Measurements from ENCODE around the gene FER.

The FER gene

DNA sequence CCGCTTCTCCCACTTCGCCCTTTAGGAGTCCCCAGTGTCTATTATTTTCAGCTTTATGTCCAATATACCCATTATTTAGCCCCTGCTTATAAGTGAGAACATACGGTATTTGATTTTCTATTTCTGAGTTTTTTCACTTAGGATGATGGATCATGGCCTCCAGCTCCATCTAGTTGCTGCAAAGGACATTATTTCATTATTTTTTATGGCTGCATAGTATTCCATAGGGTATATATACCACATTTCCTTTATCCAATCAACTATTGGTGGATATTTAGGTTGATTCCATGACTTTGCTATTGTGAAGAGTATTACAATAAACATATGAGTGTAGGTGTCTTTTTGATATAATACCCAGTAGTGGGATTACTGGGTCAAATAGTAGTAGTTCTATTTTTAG lies 162.9 kb downstream of the FER start:
- ATAC-seq (replicated peaks): no peak
- no peak overlapping the region for H3K27ac Mint-ChIP-seq
- H3K4me3 Mint-ChIP-seq: no peak overlapping the region
- H3K4me1 Mint-ChIP-seq: peaks cover 5 to 6% of the 10 kb centered on the region in 2 donors
- H3K9me3 Mint-ChIP-seq: peaks cover 3 to 8% of the 10 kb centered on the region in 2 donors
- no peaks in the 10 kb centered on the region for H3K27me3 Mint-ChIP-seq
- DNase-seq: no peak
- H3K36me3 Mint-ChIP-seq: peaks cover 16 to 39% of the 10 kb centered on the region in 2 donors

DNA sequence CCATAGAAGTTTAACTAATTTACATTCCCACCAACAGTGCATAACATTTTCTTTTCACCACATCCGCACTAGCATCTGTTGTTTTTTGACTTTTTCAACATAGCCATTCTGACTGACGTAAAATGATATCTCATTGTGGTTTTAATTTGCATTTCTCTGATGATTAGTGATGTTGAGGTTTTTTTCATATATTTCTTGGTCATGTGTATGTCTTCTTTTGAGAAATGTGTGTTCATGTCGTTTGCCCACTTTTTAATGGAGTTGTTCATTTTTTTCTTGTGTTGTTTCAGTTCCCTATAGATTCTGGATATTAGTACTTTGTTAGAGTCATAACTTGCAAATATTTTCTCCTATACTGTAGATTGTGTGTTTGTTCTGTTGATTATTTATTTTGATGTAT lies 163.4 kb downstream of the FER start:
- Mint-ChIP-seq H3K27me3 (no peaks in the 10 kb centered on the region), H3K4me1 (peaks cover 5 to 6% of the 10 kb centered on the region in 2 donors), H3K36me3 (peaks cover 16 to 39% of the 10 kb centered on the region in 2 donors), H3K9me3 (peaks cover 3 to 8% of the 10 kb centered on the region in 2 donors), H3K4me3 (no peak overlapping the region), H3K27ac (peak overlapping the region; percentile 72)
- ATAC-seq (replicated peaks) (peak; percentile 66 to 86), DNase-seq (no peak)

DNA sequence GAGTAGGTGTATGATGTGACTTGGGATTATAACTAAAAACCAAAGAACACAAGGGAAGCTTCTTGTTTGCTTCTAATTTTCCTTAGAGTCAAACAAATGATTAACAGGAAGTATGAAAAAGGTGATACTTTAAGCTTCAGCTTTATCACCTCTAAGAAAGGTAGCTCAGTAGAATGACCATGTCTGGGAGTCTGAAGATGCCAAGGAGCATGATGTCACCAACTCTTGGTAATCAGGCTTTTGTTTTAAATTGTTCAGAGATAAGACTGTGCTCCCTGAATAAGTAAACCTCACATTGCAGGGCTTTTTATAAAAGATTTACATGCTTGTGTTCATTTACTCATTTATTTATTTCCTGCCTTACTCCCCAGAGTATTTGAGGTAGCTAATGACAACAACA lies 169.9 kb downstream of the FER start:
- Mint-ChIP-seq H3K27ac (no peak overlapping the region), H3K27me3 (no peaks in the 10 kb centered on the region), H3K36me3 (peaks cover 2 to 6% of the 10 kb centered on the region in 2 donors), H3K4me3 (no peak overlapping the region), H3K9me3 (no peaks in the 10 kb centered on the region), H3K4me1 (no peaks in the 10 kb centered on the region)
- DNase-seq (no peak), ATAC-seq (replicated peaks) (no peak)

- H3K4me1 Mint-ChIP-seq: no peaks in the 10 kb centered on the region
- H3K27me3 Mint-ChIP-seq: no peaks in the 10 kb centered on the region
- no peaks in the 10 kb centered on the region for H3K9me3 Mint-ChIP-seq
- ATAC-seq (replicated peaks) (no peak), DNase-seq (no peak)
- no peak overlapping the region for H3K4me3 Mint-ChIP-seq
- H3K36me3 Mint-ChIP-seq: no peaks in the 10 kb centered on the region
- H3K27ac Mint-ChIP-seq: no peak overlapping the region
These were observed 172.1 kb downstream of the FER start for GRCh38 chr5:108919591-108920326.

DNA sequence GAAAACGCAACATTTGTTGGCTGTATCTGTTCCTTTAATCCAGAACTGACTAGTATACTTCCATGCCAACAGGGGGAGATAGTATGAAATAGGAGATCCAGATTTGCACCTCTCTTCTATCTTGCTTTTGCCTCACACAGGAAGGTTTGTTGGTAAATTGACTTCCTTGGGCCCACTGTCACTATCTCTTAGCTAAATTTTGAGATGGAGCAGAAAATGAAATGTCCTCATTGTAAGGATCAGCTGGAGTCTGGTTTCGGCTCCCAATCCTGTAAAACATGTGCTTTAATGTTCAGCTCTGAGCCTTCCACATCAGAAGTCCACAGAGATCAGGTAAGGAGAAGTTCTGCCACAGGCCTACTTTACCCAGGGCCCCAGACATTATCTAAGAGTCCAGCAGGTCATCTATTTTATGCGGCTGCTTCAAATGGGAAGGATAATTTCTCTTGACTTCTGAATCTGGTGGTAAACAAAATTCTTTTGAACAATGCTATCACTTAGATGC lies 176.8 kb downstream of the FER start:
- ATAC-seq (replicated peaks) (no peak), DNase-seq (no peak)
- no peaks in the 10 kb centered on the region for H3K36me3 Mint-ChIP-seq
- H3K9me3 Mint-ChIP-seq: no peaks in the 10 kb centered on the region
- H3K4me1 Mint-ChIP-seq: no peaks in the 10 kb centered on the region
- no peak overlapping the region for H3K27ac Mint-ChIP-seq
- H3K27me3 Mint-ChIP-seq: no peaks in the 10 kb centered on the region
- no peak overlapping the region for H3K4me3 Mint-ChIP-seq

DNA sequence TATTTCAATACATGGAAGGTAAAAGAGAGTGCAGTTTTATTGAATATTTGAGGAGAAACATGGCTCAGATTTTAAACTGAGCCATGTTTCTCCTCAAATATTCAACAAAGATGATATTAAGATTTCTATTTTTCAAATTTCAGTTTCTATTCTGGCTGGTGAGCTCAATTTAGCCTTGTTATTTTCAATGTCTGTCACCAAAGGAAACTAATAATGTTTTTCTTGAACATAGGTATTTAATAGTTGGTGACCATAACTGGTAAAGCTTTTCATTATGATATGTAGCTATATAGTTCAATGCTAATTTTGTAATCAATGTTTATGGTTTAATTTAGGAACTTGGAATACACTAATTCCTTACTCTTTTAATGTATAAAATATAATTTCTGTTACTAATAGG lies 177.4 kb downstream of the FER start:
- Mint-ChIP-seq H3K27ac (no peak overlapping the region), H3K4me1 (no peaks in the 10 kb centered on the region), H3K36me3 (no peaks in the 10 kb centered on the region), H3K9me3 (no peaks in the 10 kb centered on the region), H3K4me3 (no peak overlapping the region), H3K27me3 (no peaks in the 10 kb centered on the region)
- ATAC-seq (replicated peaks) (no peak), DNase-seq (no peak)

GRCh38 chr5:108930107-108930506 lies 182.4 kb downstream of the FER start:
- Mint-ChIP-seq H3K4me3 (no peak overlapping the region), H3K4me1 (peaks cover 0 to 2% of the 10 kb centered on the region in 2 donors), H3K27ac (no peak overlapping the region), H3K27me3 (no peaks in the 10 kb centered on the region), H3K9me3 (peaks cover 7 to 13% of the 10 kb centered on the region in 2 donors), H3K36me3 (peaks cover 9 to 25% of the 10 kb centered on the region in 2 donors)
- DNase-seq: no peak
- ATAC-seq (replicated peaks): no peak

- Mint-ChIP-seq H3K9me3 (peaks cover 4 to 12% of the 10 kb centered on the region in 2 donors), H3K27ac (no peak overlapping the region), H3K27me3 (no peaks in the 10 kb centered on the region), H3K4me3 (no peak overlapping the region), H3K36me3 (peaks cover 11 to 30% of the 10 kb centered on the region in 2 donors), H3K4me1 (peaks cover 0 to 3% of the 10 kb centered on the region in 2 donors)
- DNase-seq (no peak), ATAC-seq (replicated peaks) (no peak)
These were observed 187.9 kb downstream of the FER start for GRCh38 chr5:108935611-108936010.

- H3K36me3 Mint-ChIP-seq: peaks cover 8 to 24% of the 10 kb centered on the region in 2 donors
- H3K4me3 Mint-ChIP-seq: no peak overlapping the region
- H3K27me3 Mint-ChIP-seq: no peaks in the 10 kb centered on the region
- ATAC-seq (replicated peaks) (no peak), DNase-seq (no peak)
- peaks cover under 1 to 8% of the 10 kb centered on the region in 2 donors for H3K9me3 Mint-ChIP-seq
- no peak overlapping the region for H3K27ac Mint-ChIP-seq
- peaks cover 0 to 3% of the 10 kb centered on the region in 2 donors for H3K4me1 Mint-ChIP-seq
These were observed 189.5 kb downstream of the FER start for GRCh38 chr5:108937221-108937620.

GRCh38 chr5:108940506-108940905 lies 192.8 kb downstream of the FER start:
- ATAC-seq (replicated peaks) (no peak), DNase-seq (no peak)
- Mint-ChIP-seq H3K4me3 (no peak overlapping the region), H3K9me3 (no peaks in the 10 kb centered on the region), H3K36me3 (peaks cover 0 to 5% of the 10 kb centered on the region in 2 donors), H3K27me3 (no peaks in the 10 kb centered on the region), H3K4me1 (peaks cover 0 to 3% of the 10 kb centered on the region in 2 donors), H3K27ac (no peak overlapping the region)

DNA sequence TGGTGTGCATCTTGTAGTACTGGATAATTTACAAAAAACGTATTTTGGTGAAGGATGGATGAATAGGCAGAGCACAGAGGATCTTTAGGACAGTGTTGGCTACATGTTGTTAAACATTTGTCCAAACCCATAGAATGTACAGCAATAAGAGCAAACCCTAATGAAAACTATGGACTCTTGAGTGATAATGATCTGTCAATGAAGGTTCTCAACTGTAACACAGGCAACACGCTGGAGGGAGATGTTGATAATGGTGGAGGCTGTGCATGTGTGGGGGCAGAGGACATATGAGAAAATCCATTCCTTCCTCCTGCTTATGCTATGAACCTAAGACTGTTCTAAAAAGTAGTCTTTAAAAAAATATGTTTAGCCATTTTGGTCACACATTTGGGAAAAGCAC lies 194.0 kb downstream of the FER start:
- peaks cover 0 to 3% of the 10 kb centered on the region in 2 donors for H3K4me1 Mint-ChIP-seq
- H3K4me3 Mint-ChIP-seq: no peak overlapping the region
- ATAC-seq (replicated peaks): no peak

GRCh38 chr5:108942701-108943100 lies 195.0 kb downstream of the FER start:
- Mint-ChIP-seq H3K9me3 (no peaks in the 10 kb centered on the region), H3K27ac (no peak overlapping the region), H3K4me3 (no peak overlapping the region), H3K36me3 (peaks cover 3 to 13% of the 10 kb centered on the region in 2 donors), H3K27me3 (no peaks in the 10 kb centered on the region), H3K4me1 (peaks cover 0 to 3% of the 10 kb centered on the region in 2 donors)
- ATAC-seq (replicated peaks): no peak
- no peak for DNase-seq

More for the DNA sequence above, 194.0 kb downstream of the FER start:
- H3K9me3 Mint-ChIP-seq: no peaks in the 10 kb centered on the region
- H3K36me3 Mint-ChIP-seq: peaks cover under 1 to 6% of the 10 kb centered on the region in 2 donors
- no peak for DNase-seq
- H3K27me3 Mint-ChIP-seq: no peaks in the 10 kb centered on the region
- no peak overlapping the region for H3K27ac Mint-ChIP-seq

- H3K27me3 Mint-ChIP-seq: no peaks in the 10 kb centered on the region
- H3K4me1 Mint-ChIP-seq: no peaks in the 10 kb centered on the region
- ATAC-seq (replicated peaks): no peak
- no peaks in the 10 kb centered on the region for H3K9me3 Mint-ChIP-seq
- H3K4me3 Mint-ChIP-seq: no peak overlapping the region
- H3K36me3 Mint-ChIP-seq: peaks cover 3 to 12% of the 10 kb centered on the region in 2 donors
- DNase-seq: no peak
- H3K27ac Mint-ChIP-seq: no peak overlapping the region
These were observed 197.4 kb downstream of the FER start for GRCh38 chr5:108945094-108945493.

GRCh38 chr5:108946008-108946407 lies 198.3 kb downstream of the FER start:
- H3K36me3 Mint-ChIP-seq: peaks cover 3 to 12% of the 10 kb centered on the region in 2 donors
- no peaks in the 10 kb centered on the region for H3K9me3 Mint-ChIP-seq
- H3K27ac Mint-ChIP-seq: no peak overlapping the region
- no peaks in the 10 kb centered on the region for H3K27me3 Mint-ChIP-seq
- H3K4me3 Mint-ChIP-seq: no peak overlapping the region
- ATAC-seq (replicated peaks) (no peak), DNase-seq (no peak)
- H3K4me1 Mint-ChIP-seq: no peaks in the 10 kb centered on the region

DNA sequence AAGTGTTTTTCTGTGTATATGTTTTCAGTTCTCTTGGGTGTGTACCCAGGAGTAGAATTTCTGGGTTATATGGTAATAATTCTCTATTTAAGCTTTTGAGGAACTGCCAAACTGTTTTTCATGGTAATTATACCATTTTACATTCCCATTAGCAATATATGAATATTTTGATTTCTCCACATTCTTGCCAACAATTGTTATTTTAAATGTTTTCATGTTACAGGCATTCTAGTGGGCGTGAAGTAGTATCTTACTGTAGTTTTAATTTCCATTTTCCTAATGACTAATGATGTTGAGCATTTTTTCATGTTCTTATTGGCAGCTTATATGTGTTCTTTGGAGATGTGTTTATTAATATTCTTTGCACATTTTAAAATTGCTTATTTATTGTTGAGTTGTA lies 199.5 kb downstream of the FER start:
- Mint-ChIP-seq H3K9me3 (no peaks in the 10 kb centered on the region), H3K36me3 (peaks cover 3 to 12% of the 10 kb centered on the region in 2 donors), H3K4me1 (no peaks in the 10 kb centered on the region), H3K27me3 (no peaks in the 10 kb centered on the region), H3K4me3 (no peak overlapping the region), H3K27ac (no peak overlapping the region)
- ATAC-seq (replicated peaks): no peak
- DNase-seq: no peak
